ENCODE results near the gene PLLP.
A peak's percentile ranks its signal among the peaks of the same experiment; 100 is the strongest.
"Not testable (repeated sequence)": the region's sequence is repeated elsewhere in the genome, so short reads cannot be mapped to it uniquely, and the experiment has no call there.

PLLP gene

GRCh38 chr16:57301126-57301817 is 16.8 kb upstream of the PLLP start:
- no peak for DNase-seq

- peak; percentile 90 for DNase-seq
Measured at GRCh38 chr16:57300387-57301125, 16.1 kb upstream of the PLLP start.

DNA sequence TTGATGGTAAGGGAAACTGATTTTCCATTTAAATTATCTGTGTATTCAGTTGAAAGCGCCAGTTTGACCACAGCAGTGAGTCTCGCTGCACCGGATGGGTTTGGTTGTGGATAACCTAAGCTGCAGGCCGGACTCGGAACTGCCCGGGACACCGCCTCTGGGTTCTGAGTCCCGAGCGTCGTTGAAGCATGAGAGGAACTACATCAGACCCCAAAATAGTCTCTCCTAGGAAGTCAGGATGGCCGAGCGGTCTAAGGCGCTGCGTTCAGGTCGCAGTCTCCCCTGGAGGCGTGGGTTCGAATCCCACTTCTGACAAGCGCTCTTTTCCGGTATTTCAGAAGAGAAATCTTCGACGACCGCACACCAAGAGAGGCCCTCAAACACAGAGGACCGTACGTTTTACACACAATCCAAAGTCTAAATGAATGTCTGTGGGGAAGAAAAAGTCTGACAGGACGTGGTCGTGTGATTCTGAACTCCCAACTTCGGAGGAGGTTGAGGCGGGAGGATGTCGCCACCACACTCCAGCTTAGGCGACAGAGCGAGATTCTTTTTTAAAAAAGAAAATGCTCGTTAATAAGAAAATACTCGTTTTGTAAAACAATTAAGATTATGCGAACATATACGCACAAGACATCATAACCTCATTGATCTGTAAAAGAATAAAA is 15.4 kb upstream of the PLLP start:
- no peak for DNase-seq

DNA sequence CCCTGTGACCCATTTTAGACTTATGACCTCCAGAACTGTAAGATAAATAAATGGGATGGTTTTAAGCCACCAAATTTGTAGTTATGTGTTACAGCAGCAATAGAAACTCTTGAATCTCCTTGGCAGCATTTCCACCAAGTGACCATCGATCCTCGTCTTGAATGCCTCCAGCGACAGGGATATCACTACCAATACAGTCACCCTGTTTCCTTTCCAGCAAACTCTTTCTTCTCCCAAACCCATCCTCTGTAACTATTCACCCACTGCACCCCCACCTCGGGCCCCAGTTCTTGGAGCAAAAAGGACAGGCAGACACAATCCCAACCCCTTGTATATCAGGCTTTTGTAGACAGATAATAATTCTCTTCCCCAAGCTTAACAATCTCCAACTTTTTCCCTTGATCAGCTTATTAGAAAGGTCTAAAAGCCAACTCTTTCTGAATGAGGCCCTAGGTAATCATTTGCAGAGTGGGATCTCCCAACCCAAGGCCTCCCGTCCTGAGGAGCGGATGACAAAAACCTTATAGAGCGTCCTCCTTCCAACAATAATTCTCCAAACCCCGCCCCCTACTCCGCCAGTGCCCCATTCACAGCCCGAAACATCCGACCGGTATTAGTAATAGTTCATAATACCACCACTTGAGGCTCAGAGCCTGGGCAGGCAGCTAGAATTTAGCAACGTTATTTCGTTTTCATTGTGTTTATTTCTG is 14.7 kb upstream of the PLLP start:
- no peak for DNase-seq

- no peak for DNase-seq
Measured at GRCh38 chr16:57297856-57298255, 13.4 kb upstream of the PLLP start.

DNA sequence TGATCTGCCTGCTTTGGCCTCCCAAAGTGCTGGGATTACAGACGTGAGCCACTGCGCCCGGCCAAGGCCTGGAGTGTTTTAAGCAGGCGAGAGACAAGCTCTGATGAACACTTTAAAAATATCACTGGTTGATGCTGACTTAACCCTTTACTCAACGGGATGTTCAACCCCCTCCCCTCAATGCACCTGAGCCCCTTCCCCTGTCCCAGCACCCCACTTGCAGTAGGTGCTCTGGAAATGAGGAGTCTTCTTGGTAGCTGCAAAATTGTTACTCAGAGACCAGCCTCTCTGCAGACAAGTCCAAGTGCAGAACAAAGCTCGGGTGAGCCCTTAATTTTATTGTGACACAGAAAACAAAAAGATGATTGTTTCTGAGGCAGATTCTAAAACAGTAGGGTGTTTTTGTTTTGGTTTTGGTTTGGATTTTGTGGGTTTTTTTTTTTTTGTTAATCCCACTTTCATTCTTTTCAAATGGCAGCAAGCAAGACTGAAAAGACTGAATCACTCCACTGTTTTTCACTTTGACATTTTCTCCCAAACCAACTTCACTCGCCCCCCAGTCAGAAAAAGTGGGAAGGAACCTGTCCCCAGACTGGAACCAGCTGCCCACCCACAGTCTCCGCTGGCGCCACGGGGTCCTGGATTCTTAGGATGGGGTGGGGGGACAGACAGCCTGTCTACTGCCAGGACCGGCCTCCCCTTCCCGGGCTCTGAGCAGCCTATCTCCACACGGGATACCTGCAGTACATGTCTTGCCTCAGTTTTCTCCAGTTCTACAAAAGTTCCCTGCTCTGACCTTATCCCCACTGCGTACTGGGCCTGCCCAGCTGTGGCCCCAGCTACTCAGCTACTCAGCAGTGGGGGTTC is 5.2 kb upstream of the PLLP start:
- DNase-seq: no peak

- no peak for DNase-seq
Measured at GRCh38 chr16:57285379-57285778, 907 bp upstream of the PLLP start.

GRCh38 chr16:57284952-57285363 is 486 bp upstream of the PLLP start:
- DNase-seq: no peak

DNA sequence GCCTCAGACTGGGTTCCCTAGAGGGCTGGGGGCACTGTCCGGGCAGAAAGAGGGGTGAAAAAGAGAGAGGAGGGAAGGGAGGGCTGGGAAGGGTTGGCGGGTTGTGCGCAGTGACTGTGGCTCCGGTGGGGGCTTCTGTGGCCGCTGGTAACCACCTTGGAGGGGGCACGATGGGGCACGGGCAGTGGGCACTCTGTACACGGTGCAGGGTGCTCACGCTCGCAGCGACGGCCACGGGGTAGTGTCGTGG is 588 bp downstream of the PLLP start:
- no peak for DNase-seq

DNA sequence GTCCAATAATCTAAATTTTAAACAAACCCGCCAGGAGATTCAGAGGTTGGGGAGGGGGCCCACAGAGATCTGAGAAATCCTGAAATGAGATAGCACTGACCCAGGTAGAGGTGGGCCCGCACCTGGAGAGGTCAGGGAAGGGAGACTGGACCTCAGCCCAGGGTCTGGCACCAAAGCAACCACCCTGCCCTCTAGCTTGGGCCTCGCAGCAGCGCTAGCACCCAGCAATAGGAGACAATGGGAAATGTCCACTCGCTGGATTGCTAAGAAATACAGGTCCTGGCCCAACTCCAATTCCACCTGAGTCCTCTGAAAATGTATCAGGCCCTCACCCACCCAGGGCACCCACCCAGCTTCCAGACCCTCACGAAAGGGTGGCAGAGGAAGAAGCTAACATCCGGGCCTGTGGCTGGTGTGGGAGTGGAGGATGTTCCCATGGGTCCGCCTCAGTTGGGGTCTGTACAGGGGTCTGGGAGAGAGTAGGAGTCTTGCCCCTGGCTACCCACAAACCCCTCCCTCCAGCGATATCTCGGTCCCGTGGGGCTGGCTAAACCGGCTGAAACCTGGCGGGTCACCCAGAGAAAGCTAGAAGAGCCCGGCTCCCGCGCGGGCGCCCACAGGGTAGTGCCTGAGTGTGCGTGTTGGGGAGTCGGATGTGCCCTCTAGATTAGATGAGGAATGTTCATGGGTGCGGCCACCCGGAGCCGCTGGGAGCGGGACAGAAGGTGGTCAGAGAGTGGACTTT is 1.1 kb downstream of the PLLP start:
- no peak for DNase-seq

GRCh38 chr16:57282510-57283213 is 1.8 kb downstream of the PLLP start:
- no peak for DNase-seq

DNA sequence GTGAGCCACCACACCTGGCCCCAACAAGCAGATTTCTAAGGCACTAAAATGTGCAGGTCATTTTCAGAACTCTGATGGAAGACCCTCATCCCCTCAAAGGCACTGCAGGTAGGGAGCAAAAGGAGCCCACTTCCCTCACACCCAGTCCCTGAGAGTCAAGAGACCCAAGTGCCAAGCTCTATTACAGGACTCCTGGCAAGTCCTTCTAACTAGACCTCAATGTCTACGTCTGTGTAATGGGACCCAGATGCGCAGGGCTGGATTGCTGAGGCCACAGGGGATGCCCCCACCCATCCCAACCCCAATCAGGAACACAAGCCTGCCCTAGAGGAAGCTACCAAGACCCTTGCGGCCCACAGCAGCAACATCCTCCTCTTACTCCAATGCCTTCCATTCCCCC is 2.7 kb downstream of the PLLP start:
- no peak for DNase-seq

- DNase-seq: no peak
Measured at GRCh38 chr16:57279780-57280638, 4.5 kb downstream of the PLLP start.

DNA sequence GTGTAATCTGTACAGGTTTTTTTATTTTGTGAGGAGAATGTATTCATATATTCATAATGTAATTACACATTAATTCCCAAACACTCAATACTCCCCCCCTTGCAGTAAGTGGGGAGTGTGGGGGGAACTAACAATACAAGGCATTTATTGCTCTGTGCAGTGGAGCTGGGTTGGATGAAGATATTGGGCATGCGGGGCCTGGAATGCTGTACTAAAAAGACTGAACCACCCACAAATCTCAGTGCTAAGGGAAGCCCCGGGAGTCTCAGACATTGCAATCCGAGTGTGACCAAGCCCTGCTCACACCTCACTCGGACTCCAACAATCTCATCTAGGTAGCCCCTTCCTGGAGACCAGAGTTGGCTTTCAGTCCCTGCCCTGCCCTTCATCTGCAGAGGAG is 6.0 kb downstream of the PLLP start:
- DNase-seq: no peak

GRCh38 chr16:57277586-57277985 is 6.9 kb downstream of the PLLP start:
- DNase-seq: peak; percentile 12

DNA sequence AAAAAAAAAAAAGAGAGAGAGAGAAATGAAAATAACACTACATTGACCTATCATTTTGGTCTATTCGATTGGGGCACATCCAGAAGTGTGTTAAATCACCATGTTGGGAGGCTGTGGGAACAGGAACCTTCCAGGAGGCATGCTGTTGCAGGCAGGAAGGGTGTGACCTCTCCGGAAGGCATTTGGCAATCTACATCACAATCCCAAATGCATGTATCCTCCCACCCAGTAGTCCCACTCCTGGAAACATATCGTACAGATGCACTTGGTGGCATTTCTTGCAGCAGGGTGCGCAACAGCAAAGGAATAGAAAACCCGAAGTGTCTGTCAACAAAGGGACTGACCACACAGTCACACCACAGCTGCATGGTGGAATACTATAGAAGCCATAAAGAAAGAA is 7.9 kb downstream of the PLLP start:
- DNase-seq: no peak

GRCh38 chr16:57275946-57276345 is 8.5 kb downstream of the PLLP start:
- not testable (repeated sequence) for DNase-seq

GRCh38 chr16:57273826-57274225 is 10.6 kb downstream of the PLLP start:
- no peak for DNase-seq

DNA sequence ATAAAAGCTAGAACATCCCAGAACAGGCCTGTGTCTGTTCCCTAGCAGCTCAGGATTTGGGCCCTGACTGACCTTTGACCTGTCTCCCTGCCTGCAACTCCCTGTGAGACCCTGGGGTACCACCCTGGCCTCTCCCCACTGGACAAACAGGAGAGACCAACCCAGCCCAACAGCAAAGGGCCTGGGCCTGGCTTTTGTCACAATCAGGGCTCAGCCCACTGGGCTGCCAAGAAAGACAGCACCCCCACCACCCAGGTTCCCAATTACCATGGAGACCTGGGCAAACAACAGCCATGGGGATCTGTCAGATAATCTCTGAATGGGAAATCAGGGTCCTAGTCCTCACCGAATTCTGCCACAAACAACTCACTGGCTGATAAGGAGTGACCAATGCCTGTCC is 11.1 kb downstream of the PLLP start:
- DNase-seq: no peak

DNA sequence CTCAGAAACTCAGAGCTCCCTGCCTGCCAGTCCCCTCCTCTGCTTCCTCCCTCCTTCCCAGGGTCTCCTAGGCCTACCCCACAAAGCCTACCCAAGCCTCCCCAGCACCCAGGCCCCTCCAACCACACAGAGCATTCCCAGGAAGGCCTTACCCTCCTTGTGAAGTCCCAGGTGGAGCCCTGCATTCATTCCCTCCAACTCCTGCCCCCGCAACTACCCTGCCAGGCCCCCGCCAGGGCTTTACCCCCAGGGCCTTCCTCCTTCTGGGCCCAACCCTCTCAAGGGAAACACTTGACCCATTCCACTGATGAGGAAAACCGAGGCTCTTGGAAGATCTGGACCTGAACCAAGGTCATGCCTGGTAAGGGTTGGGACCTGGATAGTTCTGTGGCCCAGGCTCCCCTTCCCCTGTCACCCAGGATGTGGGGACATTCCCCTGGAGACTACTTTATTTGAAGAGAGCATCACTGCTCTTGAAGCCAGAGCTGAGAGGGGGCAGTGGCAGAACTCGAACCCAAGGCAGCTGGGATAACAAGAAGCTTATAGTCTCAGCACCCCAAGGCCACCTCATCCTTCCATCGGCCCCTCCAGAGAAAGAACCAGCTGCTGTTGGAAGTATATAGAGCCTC is 12.5 kb downstream of the PLLP start:
- no peak for DNase-seq

All from DMS79 treated with DMSO at 0.1 percent for 48 hours (cell line).